Memory B cell (primary cell): ENCODE measurements around the gene ENTPD1.
A peak's percentile ranks its signal among the peaks of the same experiment; 100 is the strongest.
"Not testable (repeated sequence)": the region's sequence is repeated elsewhere in the genome, so short reads cannot be mapped to it uniquely, and the experiment has no call there.

Experiments used
- ATAC-seq: fragments of 150-1000 bp; cut with Tn5 transposase; 2 replicates; pipeline ENCODE4 v1.10.0; 2021; ENCODE audit warnings: low read depth, mild to moderate bottlenecking, moderate library complexity
- DNase-seq, 2 donors: peaks; one replicate each; pipeline ENCODE4 v3.0.0; 2022; ENCODE audit warnings: low spot score in 2 of 2
- H3K27ac Mint-ChIP-seq: one replicate; pipeline ENCODE4 v1.8.0; 2022; ENCODE audit warnings: mild to moderate bottlenecking, moderate library complexity, mixed read lengths
- H3K27me3 Mint-ChIP-seq: one replicate; pipeline ENCODE4 v1.8.0; 2022; ENCODE audit warnings: mixed read lengths
- H3K36me3 Mint-ChIP-seq: one replicate; pipeline ENCODE4 v1.8.0; 2022; ENCODE audit warnings: mild to moderate bottlenecking, mixed read lengths
- H3K4me1 Mint-ChIP-seq: one replicate; pipeline ENCODE4 v1.8.0; 2022; ENCODE audit warnings: mixed read lengths
- H3K4me3 Mint-ChIP-seq: one replicate; pipeline ENCODE4 v1.8.0; 2022; ENCODE audit warnings: mild to moderate bottlenecking, moderate library complexity, mixed read lengths
- H3K9me3 Mint-ChIP-seq: one replicate; pipeline ENCODE4 v1.8.0; 2022; ENCODE audit warnings: mixed read lengths

Gene ENTPD1

DNA sequence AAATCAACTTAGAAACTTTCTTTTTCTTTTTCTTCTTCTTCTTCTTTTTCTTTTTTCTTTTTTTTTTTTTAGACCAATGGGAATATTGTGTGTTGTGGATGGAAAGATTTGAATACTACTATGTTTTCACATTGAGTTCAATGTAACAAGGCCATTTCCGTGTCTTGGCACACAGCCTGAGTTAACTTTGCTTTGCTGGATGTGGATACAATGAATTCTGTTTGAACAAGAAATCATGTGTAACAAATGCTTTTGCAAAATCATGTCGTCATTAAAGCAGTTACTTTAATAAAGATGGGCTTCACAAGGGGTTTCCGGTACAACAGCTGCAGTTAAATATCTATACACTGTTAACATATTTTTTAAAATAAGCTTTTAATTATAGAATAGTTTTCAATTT lies 13.5 kb upstream of the ENTPD1 start:
- Mint-ChIP-seq H3K4me1 (peaks cover 38% of the 10 kb centered on the region), H3K4me3 (peak overlapping the region; percentile 95), H3K27me3 (no peaks in the 10 kb centered on the region), H3K9me3 (peaks cover 6% of the 10 kb centered on the region), H3K36me3 (peaks cover 10% of the 10 kb centered on the region), H3K27ac (peak overlapping the region; percentile 96)
- ATAC-seq, result no peak
- DNase-seq, result no peak

DNA sequence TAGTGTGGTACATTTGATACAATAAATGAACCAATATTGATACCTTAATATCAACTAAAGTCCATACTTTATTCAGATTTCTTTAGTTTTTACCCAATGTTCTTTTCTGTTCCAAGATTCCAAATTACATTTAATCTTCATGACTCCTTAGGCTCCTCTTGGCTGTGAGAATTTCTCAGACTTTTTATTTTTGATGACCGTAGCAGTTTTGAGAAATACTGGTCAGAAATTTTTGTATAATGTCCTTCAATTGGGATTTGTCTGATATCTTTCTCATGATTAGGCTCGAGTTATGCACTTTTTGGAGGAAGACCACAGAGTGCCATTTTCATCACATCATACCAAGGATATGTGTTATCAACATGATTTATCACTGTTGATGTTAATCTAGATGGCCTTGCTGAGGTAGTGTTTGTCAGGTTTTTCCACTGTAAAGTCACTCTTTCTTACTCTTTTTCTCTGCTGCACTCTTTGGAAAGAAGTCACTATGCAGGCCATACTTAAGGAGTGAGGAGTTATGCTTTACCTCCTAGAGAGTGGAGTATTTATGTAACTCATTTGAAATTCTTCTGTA lies 12.9 kb upstream of the ENTPD1 start:
- H3K27ac Mint-ChIP-seq, result peak overlapping the region; percentile 96
- H3K4me3 Mint-ChIP-seq, result peak overlapping the region; percentile 73
- H3K27me3 Mint-ChIP-seq, result no peaks in the 10 kb centered on the region
- H3K4me1 Mint-ChIP-seq, result peaks cover 36% of the 10 kb centered on the region
- DNase-seq, result no peak
- H3K36me3 Mint-ChIP-seq, result peaks cover 10% of the 10 kb centered on the region
- no peak for ATAC-seq
- peaks cover 6% of the 10 kb centered on the region for H3K9me3 Mint-ChIP-seq

DNA sequence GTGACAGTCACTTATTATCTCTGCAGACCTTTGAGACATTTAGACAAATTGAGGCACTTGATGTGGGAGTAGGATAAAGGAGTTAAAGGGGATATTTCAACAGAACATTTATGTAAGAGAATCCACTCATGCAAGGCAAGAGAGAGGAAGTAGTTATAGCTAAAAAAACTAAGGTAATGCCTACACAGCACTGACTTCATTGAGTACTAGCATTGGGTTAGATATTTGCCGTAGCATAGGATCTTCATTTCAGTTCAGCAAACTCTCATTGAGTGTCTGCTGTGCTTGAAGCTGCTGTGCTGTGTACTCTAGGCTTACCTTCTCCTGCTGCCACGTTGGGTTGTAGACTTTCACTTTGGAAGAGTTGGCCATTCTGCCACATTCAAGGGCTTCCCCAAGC lies 10.5 kb upstream of the ENTPD1 start:
- ATAC-seq (peak; percentile 72), DNase-seq (no peak)
- Mint-ChIP-seq H3K27me3 (no peaks in the 10 kb centered on the region), H3K4me1 (peaks cover 39% of the 10 kb centered on the region), H3K36me3 (peaks cover 19% of the 10 kb centered on the region), H3K9me3 (peaks cover 7% of the 10 kb centered on the region), H3K27ac (peak overlapping the region; percentile 96), H3K4me3 (peak overlapping the region; percentile 53)

DNA sequence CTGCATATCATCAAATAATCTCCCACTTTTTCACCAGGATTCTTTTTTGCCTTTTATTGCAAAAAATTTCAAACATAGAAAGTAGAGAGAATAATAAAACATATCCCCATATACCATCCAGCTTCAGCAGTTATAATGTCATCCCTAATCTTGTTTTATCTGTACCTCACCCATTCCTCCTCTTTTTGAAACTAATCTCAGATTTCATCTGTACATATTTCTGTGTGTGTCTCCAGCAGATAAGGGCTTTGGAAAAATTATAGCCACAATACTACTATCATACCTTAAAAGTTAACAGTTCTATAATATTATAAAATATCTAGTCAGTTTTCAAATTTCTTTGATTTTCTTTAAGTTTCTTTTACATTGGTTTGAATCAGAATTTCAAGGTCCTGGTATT lies 7.6 kb upstream of the ENTPD1 start:
- Mint-ChIP-seq H3K9me3 (peaks cover 7% of the 10 kb centered on the region), H3K27me3 (no peaks in the 10 kb centered on the region), H3K27ac (no peak overlapping the region), H3K36me3 (peaks cover 26% of the 10 kb centered on the region), H3K4me1 (peaks cover 31% of the 10 kb centered on the region), H3K4me3 (no peak overlapping the region)
- no peak for ATAC-seq
- no peak for DNase-seq

DNA sequence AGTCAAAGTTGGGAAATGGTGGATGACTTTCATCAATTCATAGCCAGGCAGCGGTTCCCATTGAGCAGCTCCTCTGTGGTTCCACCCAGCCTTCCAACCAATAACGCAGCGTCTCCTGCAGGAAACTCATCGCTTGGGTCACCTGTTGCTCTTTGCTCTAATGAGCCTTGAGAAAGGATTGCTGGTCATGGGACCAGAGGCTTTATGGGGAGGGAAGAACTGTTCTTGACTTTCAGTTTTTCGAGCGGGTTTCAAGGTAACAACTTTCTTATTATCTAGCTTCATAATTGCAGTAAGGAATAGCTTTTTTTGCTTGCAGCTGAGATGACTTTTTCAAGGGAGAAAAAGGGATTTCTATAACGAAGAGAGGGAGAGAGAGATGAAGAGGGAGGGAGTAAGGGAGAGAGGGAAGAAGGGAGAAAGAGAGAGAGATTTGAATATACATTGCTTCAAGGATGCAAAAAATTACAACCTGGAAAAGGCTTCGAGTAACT lies 405 bp upstream of the ENTPD1 start:
- peak overlapping the region; percentile 97 for H3K27ac Mint-ChIP-seq
- DNase-seq (no peak), ATAC-seq (peak; percentile 18)
- peaks cover 44% of the 10 kb centered on the region for H3K4me1 Mint-ChIP-seq
- no peaks in the 10 kb centered on the region for H3K9me3 Mint-ChIP-seq
- peaks cover 10% of the 10 kb centered on the region for H3K36me3 Mint-ChIP-seq
- no peaks in the 10 kb centered on the region for H3K27me3 Mint-ChIP-seq
- H3K4me3 Mint-ChIP-seq, result peak overlapping the region; percentile 92

DNA sequence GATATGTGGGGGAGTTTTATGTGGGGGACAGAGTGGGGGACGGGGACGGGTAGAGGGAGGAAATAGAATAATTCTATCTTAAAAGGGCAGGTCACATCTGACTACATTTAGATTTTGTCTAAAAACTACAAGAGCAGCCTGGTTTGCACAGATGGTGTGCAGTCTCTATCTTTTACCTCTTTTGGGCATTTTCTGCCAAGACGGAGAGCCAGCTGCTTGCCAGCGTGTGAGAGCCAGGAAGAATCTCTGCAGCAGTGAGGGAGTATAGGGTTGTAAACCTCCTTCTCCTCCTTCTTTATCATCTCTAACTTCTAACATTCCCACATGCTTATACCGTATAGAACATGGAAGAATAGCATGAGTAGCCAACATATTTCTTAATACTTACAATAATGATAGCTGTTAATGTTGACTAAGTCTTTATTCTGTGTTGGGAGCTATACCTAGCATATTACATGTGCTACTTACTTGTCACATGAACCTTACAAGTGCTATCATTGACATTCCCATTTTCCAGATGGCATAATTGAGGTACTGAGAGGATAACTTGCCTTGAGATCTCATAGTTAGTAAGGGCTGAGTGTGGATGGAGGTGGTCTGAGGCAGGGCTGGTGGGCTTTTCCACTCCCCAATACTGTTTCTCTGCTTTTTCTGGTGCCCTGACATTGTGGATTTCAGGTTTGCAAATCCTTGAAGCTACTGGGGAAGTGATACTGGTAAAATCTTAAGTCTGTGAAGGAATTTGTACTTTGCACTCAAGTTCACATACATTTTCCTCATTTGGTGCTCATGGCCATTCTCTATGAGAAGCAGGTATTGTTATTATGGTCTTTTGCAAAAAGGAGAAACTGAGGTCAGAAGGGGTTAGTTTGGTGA lies 1.1 kb downstream of the ENTPD1 start:
- peak; percentile 14 for ATAC-seq

DNA sequence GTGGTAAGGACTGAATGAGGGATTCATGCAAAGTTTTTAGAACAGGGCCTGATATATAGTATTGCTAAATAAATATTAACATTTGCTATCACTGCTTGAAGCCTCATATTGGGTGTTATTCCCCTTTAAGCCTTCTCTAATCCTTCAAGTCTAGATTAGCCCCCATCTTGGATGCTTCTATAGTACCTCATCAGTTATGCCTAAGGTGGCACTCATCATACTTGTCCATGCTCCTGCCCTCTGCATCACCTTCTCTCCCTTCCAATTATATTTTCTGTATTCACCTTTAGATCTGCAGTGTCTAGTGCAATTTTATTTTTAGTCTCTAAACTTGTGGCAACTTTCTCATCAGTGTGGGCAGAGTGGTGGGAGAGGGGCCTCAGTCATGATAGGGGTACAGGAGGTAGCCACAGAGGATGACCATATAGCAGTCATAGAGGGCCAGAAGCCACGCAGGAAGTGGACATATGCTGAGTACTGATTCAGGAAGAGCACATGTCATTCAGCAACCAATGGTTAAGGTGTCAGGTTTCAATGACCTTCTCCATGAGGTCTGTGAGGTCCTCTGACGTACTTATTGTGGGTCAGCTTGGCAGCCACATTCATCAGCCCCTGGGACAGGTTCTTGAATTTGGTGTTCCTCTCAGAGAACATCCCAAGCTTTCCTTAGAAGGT lies 2.5 kb downstream of the ENTPD1 start:
- H3K4me3 Mint-ChIP-seq, result peak overlapping the region; percentile 50
- DNase-seq (no peak), ATAC-seq (peak; percentile 4)
- H3K36me3 Mint-ChIP-seq, result peaks cover 5% of the 10 kb centered on the region
- no peaks in the 10 kb centered on the region for H3K27me3 Mint-ChIP-seq
- H3K27ac Mint-ChIP-seq, result peak overlapping the region; percentile 97
- no peaks in the 10 kb centered on the region for H3K9me3 Mint-ChIP-seq
- peaks cover 47% of the 10 kb centered on the region for H3K4me1 Mint-ChIP-seq

More for the DNA sequence above, 1.1 kb downstream of the ENTPD1 start:
- DNase-seq, result no peak
- no peaks in the 10 kb centered on the region for H3K27me3 Mint-ChIP-seq
- H3K36me3 Mint-ChIP-seq, result peaks cover 5% of the 10 kb centered on the region
- H3K9me3 Mint-ChIP-seq, result no peaks in the 10 kb centered on the region
- peak overlapping the region; percentile 92 for H3K4me3 Mint-ChIP-seq
- peak overlapping the region; percentile 97 for H3K27ac Mint-ChIP-seq
- peaks cover 45% of the 10 kb centered on the region for H3K4me1 Mint-ChIP-seq

DNA sequence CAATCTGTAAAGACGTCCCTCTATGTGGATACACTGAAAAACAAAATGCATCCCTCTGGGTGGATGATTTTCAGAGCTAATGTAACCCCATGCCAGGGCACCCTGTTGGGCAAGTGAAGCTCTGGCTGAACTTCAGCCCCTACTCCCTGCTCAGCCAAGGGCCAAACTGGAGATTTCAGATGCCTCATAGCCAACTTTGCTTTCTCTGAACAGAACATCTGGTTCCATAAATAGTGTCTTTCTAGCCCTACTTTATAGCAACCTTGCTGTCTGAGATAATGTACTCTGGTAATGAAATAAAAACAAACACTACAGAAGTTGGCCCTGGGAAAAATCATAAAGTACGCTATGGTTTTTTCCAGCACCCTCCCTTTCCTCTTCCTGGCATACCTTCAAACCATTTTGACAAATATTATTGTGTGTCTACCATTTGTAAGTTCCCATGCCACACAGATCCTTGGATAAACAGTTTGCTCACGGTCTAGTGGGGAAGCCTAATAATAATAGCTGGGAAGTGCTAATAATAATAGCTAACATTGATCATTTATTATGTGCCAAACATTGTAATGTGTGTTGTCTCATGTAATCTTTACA lies 3.4 kb downstream of the ENTPD1 start:
- no peaks in the 10 kb centered on the region for H3K9me3 Mint-ChIP-seq
- H3K27ac Mint-ChIP-seq, result peak overlapping the region; percentile 97
- ATAC-seq (no peak), DNase-seq (no peak)
- H3K36me3 Mint-ChIP-seq, result peaks cover 7% of the 10 kb centered on the region
- peak overlapping the region; percentile 27 for H3K4me3 Mint-ChIP-seq
- peaks cover 51% of the 10 kb centered on the region for H3K4me1 Mint-ChIP-seq
- no peaks in the 10 kb centered on the region for H3K27me3 Mint-ChIP-seq

DNA sequence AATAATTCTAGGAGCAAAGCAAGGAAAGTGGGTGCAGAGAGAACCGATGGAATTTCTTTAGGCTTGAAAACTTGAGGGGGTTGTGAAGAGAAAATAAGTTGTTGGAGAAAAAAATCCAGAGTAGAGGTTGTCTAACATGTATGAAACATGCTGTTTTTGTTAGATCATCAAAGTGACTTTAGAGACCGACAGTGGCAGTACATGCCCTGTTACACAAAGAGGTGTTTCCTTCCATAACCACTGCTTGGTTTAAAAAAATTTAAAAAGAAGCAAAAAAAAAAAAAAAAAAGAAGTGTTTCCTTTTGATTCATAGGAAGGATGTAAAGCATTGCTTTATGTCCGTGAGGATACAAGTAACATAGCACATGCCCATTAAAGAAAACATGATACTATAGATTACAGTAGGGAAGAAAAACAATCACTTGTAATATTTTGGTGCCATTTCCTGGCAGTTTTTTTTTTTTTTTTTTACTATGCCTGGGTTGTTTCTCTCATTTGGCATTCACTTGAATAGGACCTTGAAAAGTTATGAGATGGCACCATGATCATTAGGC lies 6.1 kb downstream of the ENTPD1 start:
- DNase-seq, result no peak
- Mint-ChIP-seq H3K4me1 (peaks cover 44% of the 10 kb centered on the region), H3K36me3 (peaks cover 11% of the 10 kb centered on the region), H3K27me3 (no peaks in the 10 kb centered on the region), H3K9me3 (peaks cover 1% of the 10 kb centered on the region), H3K27ac (peak overlapping the region; percentile 97), H3K4me3 (peak overlapping the region; percentile 77)
- ATAC-seq, result no peak

DNA sequence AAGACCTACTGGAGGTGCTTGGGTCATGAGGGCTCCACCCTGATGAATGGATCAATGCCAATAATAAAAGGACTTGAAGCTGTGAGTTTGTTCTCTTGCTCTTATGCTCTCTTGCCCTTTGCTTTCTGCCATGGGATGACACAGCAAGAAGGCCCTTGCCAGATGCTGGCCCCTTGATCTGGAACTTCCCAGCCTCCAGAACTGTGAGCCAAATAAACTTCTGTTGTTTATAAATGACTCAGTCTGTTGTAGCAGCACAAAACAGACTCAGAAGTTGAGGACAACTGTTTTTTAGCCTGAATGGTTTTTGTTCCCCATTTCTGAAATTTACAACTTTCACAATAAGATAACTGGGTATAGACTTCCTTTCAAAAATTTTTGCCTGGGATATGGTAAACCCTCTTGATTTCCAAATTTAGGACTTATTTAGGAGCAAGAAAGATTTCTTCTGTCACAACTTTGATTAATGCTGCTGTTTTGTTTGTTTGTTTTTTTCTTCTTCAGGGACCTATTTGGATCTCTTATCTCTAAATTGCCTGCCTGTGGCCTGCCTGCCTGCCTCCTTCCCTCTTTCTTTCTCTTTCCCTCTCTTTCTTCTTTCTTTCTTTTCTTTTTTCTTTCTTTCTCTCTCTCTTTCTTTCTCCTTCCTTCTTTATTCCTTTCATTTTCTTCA lies 12.1 kb downstream of the ENTPD1 start:
- H3K9me3 Mint-ChIP-seq, result peaks cover 7% of the 10 kb centered on the region
- no peaks in the 10 kb centered on the region for H3K27me3 Mint-ChIP-seq
- H3K4me1 Mint-ChIP-seq, result peaks cover 50% of the 10 kb centered on the region
- DNase-seq (peak in 1 of 2 donors; percentile 33), ATAC-seq (peak; percentile 93)
- H3K27ac Mint-ChIP-seq, result peak overlapping the region; percentile 90
- peak overlapping the region; percentile 67 for H3K4me3 Mint-ChIP-seq
- peaks cover 24% of the 10 kb centered on the region for H3K36me3 Mint-ChIP-seq

DNA sequence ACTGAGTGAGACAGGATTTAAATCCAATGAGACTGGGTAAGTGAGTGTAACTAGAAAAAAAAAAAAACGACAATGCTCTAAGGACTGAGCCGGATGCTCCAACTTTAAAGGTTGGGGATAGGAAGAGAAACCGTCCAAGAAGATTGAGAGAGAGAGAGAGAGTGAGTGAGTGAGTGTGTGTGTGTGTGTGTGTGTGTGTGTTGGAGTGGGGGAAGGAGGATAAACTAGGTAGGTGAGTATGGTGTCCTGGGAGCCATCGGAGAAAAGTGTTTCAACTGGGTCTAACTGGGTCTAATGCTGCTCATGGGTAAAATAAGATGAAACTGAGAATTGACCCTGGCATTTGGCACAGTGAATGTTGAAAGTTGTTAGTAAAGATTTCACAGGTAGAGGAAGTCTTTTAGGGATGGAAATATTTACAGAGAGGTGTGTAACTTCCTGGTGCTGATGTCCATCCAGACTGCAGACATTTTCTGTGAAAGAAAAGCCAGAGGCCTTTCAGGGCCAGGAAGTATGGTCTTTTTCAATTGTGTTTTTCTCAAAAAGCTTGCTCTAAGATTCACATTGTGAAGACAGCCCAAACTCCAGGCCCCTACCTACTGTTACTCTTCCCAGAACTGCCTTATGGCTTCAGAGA lies 14.2 kb downstream of the ENTPD1 start:
- no peak for ATAC-seq
- Mint-ChIP-seq H3K27me3 (no peaks in the 10 kb centered on the region), H3K4me3 (peak overlapping the region; percentile 21), H3K9me3 (peaks cover 7% of the 10 kb centered on the region), H3K27ac (peak overlapping the region; percentile 90), H3K36me3 (peaks cover 19% of the 10 kb centered on the region), H3K4me1 (peaks cover 53% of the 10 kb centered on the region)
- no peak for DNase-seq

DNA sequence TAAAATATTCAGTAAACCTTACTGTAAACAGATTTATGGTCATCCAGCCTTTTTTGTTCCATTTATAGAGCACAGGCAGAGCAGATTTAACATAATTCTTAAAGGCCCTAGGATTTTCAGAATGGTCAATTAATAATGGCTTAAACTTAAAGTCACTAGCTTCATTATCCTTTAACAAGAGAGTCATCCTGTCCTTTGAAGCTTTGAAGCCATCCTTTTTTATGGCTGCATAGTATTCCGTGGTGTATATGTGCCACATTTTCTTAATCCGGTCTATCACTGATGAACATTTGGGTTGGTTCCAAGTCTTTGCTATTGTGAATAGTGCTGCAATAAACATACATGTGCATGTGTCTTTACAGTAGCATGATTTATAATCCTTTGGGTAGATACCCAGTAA lies 17.5 kb downstream of the ENTPD1 start:
- not testable (repeated sequence) for ATAC-seq, DNase-seq, H3K4me3 Mint-ChIP-seq, H3K9me3 Mint-ChIP-seq, H3K27me3 Mint-ChIP-seq, H3K27ac Mint-ChIP-seq
- Mint-ChIP-seq H3K4me1 (peaks cover 54% of the 10 kb centered on the region), H3K36me3 (peaks cover 29% of the 10 kb centered on the region)

DNA sequence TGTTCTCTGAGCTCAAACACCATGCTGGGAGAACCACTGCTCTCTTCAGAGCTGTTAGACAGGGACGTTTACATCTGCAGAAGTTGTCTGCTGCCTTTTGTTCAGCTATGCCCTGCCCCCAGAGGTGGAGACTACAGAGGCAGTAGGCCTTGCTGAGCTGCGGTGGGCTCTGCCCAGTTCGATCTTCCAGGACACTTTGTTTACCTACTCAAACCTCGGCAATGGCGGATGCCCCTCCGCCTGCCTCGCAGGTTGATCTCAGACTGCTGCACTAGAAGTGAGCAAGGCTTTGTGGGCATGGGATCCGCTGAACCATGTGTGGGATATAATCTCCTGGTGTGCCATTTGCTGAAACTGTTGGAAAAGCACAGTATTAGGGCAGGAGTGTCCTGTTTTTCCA lies 21.7 kb downstream of the ENTPD1 start:
- H3K4me1 Mint-ChIP-seq, result peaks cover 48% of the 10 kb centered on the region
- H3K4me3 Mint-ChIP-seq, H3K9me3 Mint-ChIP-seq, ATAC-seq, H3K27ac Mint-ChIP-seq, H3K27me3 Mint-ChIP-seq, DNase-seq: not testable (repeated sequence)
- peaks cover 24% of the 10 kb centered on the region for H3K36me3 Mint-ChIP-seq
